OCI-LY7 (cell line): ENCODE results near the gene ALOX5AP. TPM values are rescaled to one million over a fixed set of nuclear protein-coding genes. Genes with fewer than 3 reads are reported as not detected.

Experiments used
- BruUV-seq: library from RNA; stranded (reverse); fragments of 400-500 nt; replicated peaks from 2 replicates; lab custom pipeline; 2021; lab: Mats Ljungman, UMichigan
- CTCF ChIA-PET: fragments of 300-600 bp; sonication (Branson Sonifier 250); formaldehyde crosslinking; loops from one replicate; lab custom pipeline; 2022; ENCODE audit warnings: antibody characterized with exemption; ENCODE audit not compliant: unreplicated experiment; lab: Charles Lee
- POLR2A ChIA-PET: fragments of 300-600 bp; sonication (Branson Sonifier 250); formaldehyde crosslinking; loops from one replicate; lab custom pipeline; 2022; ENCODE audit warnings: antibody characterized with exemption; lab: Charles Lee
- DNase-seq: peaks from one replicate; pipeline ENCODE4 v3.0.0-alpha.2; 2015; ENCODE audit warnings: low spot score
- H2AFZ ChIP-seq: fragments of 200-600 bp; sonication (generic), shearing (Covaris generic); 2 replicates; pipeline ENCODE4 v1.6.1; 2014; ENCODE audit warnings: mild to moderate bottlenecking, antibody characterized with exemption, low read length, moderate library complexity
- H3K27ac ChIP-seq: fragments of 200-600 bp; sonication (generic); 2 replicates; pipeline ENCODE4 v1.5.1; 2014; ENCODE audit warnings: mixed run types, low read depth, mild to moderate bottlenecking, moderate library complexity, low read length, inconsistent platforms; ENCODE audit not compliant: poor library complexity, severe bottlenecking
- H3K36me3 ChIP-seq: fragments of 200-600 bp; sonication (generic); 2 replicates; pipeline ENCODE4 v1.6.1; 2014; ENCODE audit warnings: mild to moderate bottlenecking, antibody characterized with exemption, low read length, moderate library complexity, mixed read lengths; ENCODE audit not compliant: insufficient read depth
- H3K4me1 ChIP-seq: fragments of 200-600 bp; sonication (generic); 2 replicates; pipeline ENCODE4 v1.5.1; 2014; ENCODE audit warnings: mild to moderate bottlenecking, low read length; ENCODE audit not compliant: insufficient read depth, poor library complexity, severe bottlenecking
- H3K4me2 ChIP-seq: fragments of 200-600 bp; sonication (generic); 2 replicates; pipeline ENCODE4 v1.6.1; 2014; ENCODE audit warnings: mild to moderate bottlenecking, low read length
- H3K4me3 ChIP-seq: fragments of 200-600 bp; sonication (generic); 2 replicates; pipeline ENCODE4 v1.5.1; 2014; ENCODE audit warnings: mild to moderate bottlenecking, low read depth, low read length; ENCODE audit not compliant: poor library complexity, severe bottlenecking
- H3K79me2 ChIP-seq: fragments of 200-600 bp; sonication (generic); 2 replicates; pipeline ENCODE4 v1.6.1; 2016; ENCODE audit warnings: low read depth, mild to moderate bottlenecking, low read length, moderate library complexity, mixed read lengths; ENCODE audit not compliant: insufficient read depth
- H3K9me2 ChIP-seq: fragments of 200-600 bp; sonication (generic); 2 replicates; pipeline ENCODE4 v1.6.1; 2016; ENCODE audit warnings: mild to moderate bottlenecking, low read length, mixed read lengths; ENCODE audit not compliant: insufficient read depth
- H3K9me3 ChIP-seq: fragments of 200-600 bp; sonication (generic); 2 replicates; pipeline ENCODE4 v1.6.1; 2014; ENCODE audit warnings: mild to moderate bottlenecking, mixed run types, low read length, mixed read lengths
- H4K20me1 ChIP-seq: fragments of 200-600 bp; sonication (generic); 2 replicates; pipeline ENCODE4 v1.6.1; 2014; ENCODE audit warnings: mild to moderate bottlenecking, antibody characterized with exemption, low read length, moderate library complexity, mixed read lengths; ENCODE audit not compliant: insufficient read depth
- CTCF ChIP-seq: fragments of 200-600 bp; sonication (generic); conservative IDR thresholded peaks from 2 replicates; pipeline ENCODE4 v1.5.1; 2014; ENCODE audit warnings: mild to moderate bottlenecking, antibody characterized with exemption, low read length, moderate library complexity, mixed read lengths
- EZH2phosphoT487 ChIP-seq: fragments of 200-600 bp; sonication (generic); IDR thresholded peaks from 2 replicates; pipeline ENCODE4 v1.6.1; 2018; ENCODE audit warnings: low read depth, borderline replicate concordance, mild to moderate bottlenecking, mixed run types, antibody characterized with exemption, low read length, moderate library complexity, mixed read lengths
- intact Hi-C: fragments of 100-400 bp; cut with micrococcal nuclease; formaldehyde crosslinking; loops from one replicate; pipeline ENCODE4 v1.10.0; 2022; ENCODE audit not compliant: unreplicated experiment
- total RNA-seq, 2 experiments: library from RNA; depleted of rRNA in 1 of 2; stranded (reverse); fragments of >200 nt in 1 of 2; shearing (Covaris generic) in 1 of 2; gene quantifications; 2 replicates each; pipeline ENCODE4 v1.2.3, GENCODE V29; 2014 to 2022

The ALOX5AP gene
- total RNA-seq, 2 experiments from 2014 or later: 89.9 to 90.9 TPM

GRCh38 chr13:30726192-30726591 is 9.2 kb upstream of the ALOX5AP start:
- CTCF ChIA-PET: no interaction called here
- Histone ChIP-seq H3K9me2 (no peaks in the 10 kb centered on the region), H3K9me3 (no peaks in the 10 kb centered on the region), H3K79me2 (no peaks in the 10 kb centered on the region), H4K20me1 (no peaks in the 10 kb centered on the region), H3K4me1 (peaks cover under 1% of the 10 kb centered on the region), H3K27ac (no peak overlapping the region), H3K4me2 (no peak overlapping the region), H2AFZ (no peak overlapping the region), H3K4me3 (no peak overlapping the region), H3K36me3 (no peaks in the 10 kb centered on the region)
- intact Hi-C loops: no loop called here
- no peak for TF ChIP-seq CTCF
- TF ChIP-seq EZH2phosphoT487: no peak
- POLR2A ChIA-PET: interaction anchor here (0.6 to 1.2 kb wide), 2 partner anchors 29 to 114 kb away, joined by 3 read pairs; no protein-coding TSS in a partner anchor
- no peak for DNase-seq
- no TSS peak for BruUV-seq

- intact Hi-C loops: no loop called here
- no peaks in the 10 kb centered on the region for H3K9me3 ChIP-seq
- H3K4me2 ChIP-seq: no peak overlapping the region
- H3K36me3 ChIP-seq: no peaks in the 10 kb centered on the region
- POLR2A ChIA-PET: no interaction called here
- H3K4me1 ChIP-seq: no peaks in the 10 kb centered on the region
- no peak for DNase-seq
- H2AFZ ChIP-seq: no peak overlapping the region
- H3K4me3 ChIP-seq: no peak overlapping the region
- no peaks in the 10 kb centered on the region for H3K9me2 ChIP-seq
- BruUV-seq: no TSS peak
- CTCF ChIA-PET: no interaction called here
- TF ChIP-seq EZH2phosphoT487 (no peak), CTCF (no peak)
- H3K27ac ChIP-seq: no peak overlapping the region
- no peaks in the 10 kb centered on the region for H3K79me2 ChIP-seq
- no peaks in the 10 kb centered on the region for H4K20me1 ChIP-seq
Measured at GRCh38 chr13:30727491-30728355, 7.6 kb upstream of the ALOX5AP start.

GRCh38 chr13:30729801-30730200 is 5.5 kb upstream of the ALOX5AP start:
- H2AFZ ChIP-seq: no peak overlapping the region
- no peak for DNase-seq
- H3K4me1 ChIP-seq: peaks cover 9% of the 10 kb centered on the region
- no peak overlapping the region for H3K4me2 ChIP-seq
- no TSS peak for BruUV-seq
- ChIA-PET CTCF (no interaction called here), POLR2A (interaction anchor here (0.5 to 0.7 kb wide), 3 partner anchors 12 to 55 kb away, joined by 3 to 8 read pairs (median 3); no protein-coding TSS in a partner anchor)
- H3K9me2 ChIP-seq: no peaks in the 10 kb centered on the region
- no peak overlapping the region for H3K4me3 ChIP-seq
- H4K20me1 ChIP-seq: no peaks in the 10 kb centered on the region
- intact Hi-C loops: loop anchor here (10.0 kb wide), 1 partner anchor 285 kb away; no protein-coding TSS in a partner anchor
- H3K36me3 ChIP-seq: no peaks in the 10 kb centered on the region
- TF ChIP-seq CTCF (no peak), EZH2phosphoT487 (no peak)
- H3K79me2 ChIP-seq: no peaks in the 10 kb centered on the region
- no peak overlapping the region for H3K27ac ChIP-seq
- no peaks in the 10 kb centered on the region for H3K9me3 ChIP-seq
